Measurements from ENCODE around the gene EEPD1.

DNA sequence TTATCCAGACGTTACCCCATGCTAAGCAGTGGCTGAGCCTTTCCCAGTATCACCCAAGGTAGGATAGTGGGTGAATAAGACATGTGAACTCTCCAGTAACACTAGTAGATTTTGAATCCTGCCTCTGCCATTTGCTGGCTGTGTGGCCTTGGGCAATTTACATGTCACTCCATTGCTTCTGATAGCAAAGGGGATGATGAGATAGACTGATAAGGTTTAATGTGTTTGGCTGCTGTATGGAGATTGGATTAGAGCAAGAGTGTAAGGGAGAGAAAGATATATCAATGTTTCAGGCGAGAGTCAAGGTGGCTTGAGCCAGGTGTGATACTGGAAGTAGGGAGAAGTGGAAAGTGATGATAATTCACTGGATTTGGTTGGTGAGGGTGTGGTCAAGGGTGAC lies 40.1 kb upstream of the EEPD1 start:
- TF ChIP-seq, protein P1, sequence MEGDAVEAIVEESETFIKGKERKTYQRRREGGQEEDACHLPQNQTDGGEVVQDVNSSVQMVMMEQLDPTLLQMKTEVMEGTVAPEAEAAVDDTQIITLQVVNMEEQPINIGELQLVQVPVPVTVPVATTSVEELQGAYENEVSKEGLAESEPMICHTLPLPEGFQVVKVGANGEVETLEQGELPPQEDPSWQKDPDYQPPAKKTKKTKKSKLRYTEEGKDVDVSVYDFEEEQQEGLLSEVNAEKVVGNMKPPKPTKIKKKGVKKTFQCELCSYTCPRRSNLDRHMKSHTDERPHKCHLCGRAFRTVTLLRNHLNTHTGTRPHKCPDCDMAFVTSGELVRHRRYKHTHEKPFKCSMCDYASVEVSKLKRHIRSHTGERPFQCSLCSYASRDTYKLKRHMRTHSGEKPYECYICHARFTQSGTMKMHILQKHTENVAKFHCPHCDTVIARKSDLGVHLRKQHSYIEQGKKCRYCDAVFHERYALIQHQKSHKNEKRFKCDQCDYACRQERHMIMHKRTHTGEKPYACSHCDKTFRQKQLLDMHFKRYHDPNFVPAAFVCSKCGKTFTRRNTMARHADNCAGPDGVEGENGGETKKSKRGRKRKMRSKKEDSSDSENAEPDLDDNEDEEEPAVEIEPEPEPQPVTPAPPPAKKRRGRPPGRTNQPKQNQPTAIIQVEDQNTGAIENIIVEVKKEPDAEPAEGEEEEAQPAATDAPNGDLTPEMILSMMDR (IDR thresholded peaks at IDR 0.05), result no peak
- no peak for TF ChIP-seq EP300 (IDR thresholded peaks at IDR 0.05)
- no peak for TF ChIP-seq POLR2AphosphoS5 (IDR thresholded peaks at IDR 0.05)
- no peak for TF ChIP-seq POLR2A (IDR thresholded peaks at IDR 0.05)
